ENCODE data around the gene MAP3K6. TPM values are rescaled to one million over a fixed set of nuclear protein-coding genes. Genes with fewer than 3 reads are reported as not detected.

MAP3K6 gene
- total and polyA plus RNA-seq, 2 donors (not counting 3 experiments of a cell fraction or from before 2014, with no cell fraction given) = 9.9 to 12.4 TPM

Small RNA genes lying within 50 kb of the gene (small RNA-seq; reads per million reads assigned to genes)
- not detected for gene RNU6-48P (ENCODE audit: insufficient read depth, insufficient read length, low read depth, low replicate concordance)

Other genes starting within 250 kb of the MAP3K6 start
- 59.2 and 60.5 TPM in 2 replicates for gene SLC9A1, start 211.8 kb downstream of the MAP3K6 start, total RNA-seq
- gene SLC9A1, start 211.8 kb downstream of the MAP3K6 start, polyA plus RNA-seq = 22.8 and 23.7 TPM in 2 replicates
- gene WDTC1, start 132.3 kb downstream of the MAP3K6 start, total RNA-seq = 27.3 and 27.6 TPM in 2 replicates
- 15.4 and 15.9 TPM in 2 replicates for gene WDTC1, start 132.3 kb downstream of the MAP3K6 start, polyA plus RNA-seq
- gene TMEM222, start 44.8 kb downstream of the MAP3K6 start, total RNA-seq = 43.1 and 45.8 TPM in 2 replicates
- gene TMEM222, start 44.8 kb downstream of the MAP3K6 start, polyA plus RNA-seq = 76.1 and 103 TPM in 2 replicates
- gene SYTL1, start 24.9 kb downstream of the MAP3K6 start, total RNA-seq = not detected in 2 replicates
- 0.04 and 0.29 TPM in 2 replicates for gene SYTL1, start 24.9 kb downstream of the MAP3K6 start, polyA plus RNA-seq
- gene FCN3, start 7.9 kb upstream of the MAP3K6 start, total RNA-seq = not detected in 2 replicates
- 0.15 and 0.25 TPM in 2 replicates for gene FCN3, start 7.9 kb upstream of the MAP3K6 start, polyA plus RNA-seq
- gene CD164L2, start 16.4 kb upstream of the MAP3K6 start, total RNA-seq = not detected in 2 replicates
- not detected in 2 replicates for gene CD164L2, start 16.4 kb upstream of the MAP3K6 start, polyA plus RNA-seq
- gene GPR3, start 25.7 kb upstream of the MAP3K6 start, total RNA-seq = 1.8 and 2.4 TPM in 2 replicates
- 1.8 and 2.2 TPM in 2 replicates for gene GPR3, start 25.7 kb upstream of the MAP3K6 start, polyA plus RNA-seq
- gene WASF2, start 123.2 kb upstream of the MAP3K6 start, total RNA-seq = 169 and 172 TPM in 2 replicates
- gene WASF2, start 123.2 kb upstream of the MAP3K6 start, polyA plus RNA-seq = 75.3 and 76.9 TPM in 2 replicates
- 32.1 and 33.0 TPM in 2 replicates for gene AHDC1, start 237.2 kb upstream of the MAP3K6 start, total RNA-seq
- gene AHDC1, start 237.2 kb upstream of the MAP3K6 start, polyA plus RNA-seq = 7.0 and 7.8 TPM in 2 replicates

Measured in endothelial cell of umbilical vein (primary cell).